ENCODE measurements around the gene FBXO10.
A peak's percentile ranks its signal among the peaks of the same experiment; 100 is the strongest.
"Not testable (repeated sequence)": the region's sequence is repeated elsewhere in the genome, so short reads cannot be mapped to it uniquely, and the experiment has no call there.

The FBXO10 gene

DNA sequence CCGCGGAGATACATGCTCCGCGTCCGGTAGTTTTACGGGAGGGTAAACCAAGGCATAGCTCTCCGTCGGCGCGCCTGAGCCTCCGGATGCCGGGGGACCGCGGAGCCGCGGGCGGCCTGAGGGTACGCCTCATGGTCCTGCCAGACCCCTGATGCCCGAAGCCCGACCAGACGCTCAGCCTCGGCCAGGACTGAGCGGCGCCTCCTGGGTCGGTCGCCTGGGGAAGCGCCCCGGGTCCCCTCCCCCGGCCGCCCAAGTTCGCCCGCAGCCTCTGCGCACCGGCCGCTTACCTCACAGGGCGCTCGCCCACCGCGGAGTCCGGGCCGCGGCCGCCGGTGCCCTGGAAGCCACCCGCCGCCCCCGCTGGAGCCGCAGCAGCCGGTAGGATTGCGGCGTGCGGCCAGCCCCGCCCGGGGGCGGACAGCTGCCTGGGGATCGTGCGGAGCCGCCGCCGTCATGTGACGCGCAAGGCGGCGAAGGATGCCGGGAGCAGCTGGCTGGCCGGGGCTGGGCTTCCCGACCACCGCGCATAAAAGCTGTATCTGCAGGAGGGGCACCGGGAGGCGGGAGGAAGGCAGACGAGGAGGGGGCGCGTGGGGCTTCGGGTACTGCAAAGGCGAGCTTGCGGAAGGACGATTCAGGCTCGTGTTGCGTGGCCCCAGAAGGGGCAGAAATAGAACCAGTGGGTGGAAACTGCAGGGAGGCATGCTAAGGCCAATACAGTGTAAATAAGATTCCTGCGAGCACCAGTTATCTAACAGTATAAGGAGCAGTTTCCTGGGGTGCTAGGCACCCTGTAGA, at the start of gene FBXO10:
TSS of gene FBXO10 (minus strand) at position 460 of the 801 bp plus-strand sequence. CDS start 34,612 bp downstream, outside the sequence.
- peak; percentile 32 to 35 for DNase-seq

DNA sequence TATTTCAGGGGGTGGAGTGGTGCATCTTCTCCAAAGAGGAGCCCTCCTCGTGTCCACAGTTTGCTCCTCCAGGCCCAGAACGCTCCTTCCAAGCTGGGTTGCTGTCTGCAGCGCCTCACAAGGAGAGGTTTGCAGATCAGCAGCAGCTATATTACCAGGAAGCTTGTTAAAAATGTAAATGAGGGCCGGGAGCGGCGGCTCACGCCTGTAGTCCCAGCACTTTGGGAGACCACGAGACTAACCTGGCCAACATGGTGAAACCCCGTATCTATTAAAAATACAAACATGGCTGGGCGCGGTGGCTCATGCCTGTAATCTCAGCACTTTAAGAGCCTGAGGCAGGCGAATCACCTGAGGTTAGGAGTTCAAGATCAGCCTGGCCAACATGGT, 49.6 kb upstream of the FBXO10 start:
- no peak for DNase-seq

GRCh38 chr9:37625036-37625757, 49.0 kb upstream of the FBXO10 start:
- DNase-seq, result no peak

- no peak for DNase-seq
These were observed 47.9 kb upstream of the FBXO10 start for GRCh38 chr9:37624073-37624472.

GRCh38 chr9:37623267-37623666, 47.1 kb upstream of the FBXO10 start:
- DNase-seq, result no peak

DNA sequence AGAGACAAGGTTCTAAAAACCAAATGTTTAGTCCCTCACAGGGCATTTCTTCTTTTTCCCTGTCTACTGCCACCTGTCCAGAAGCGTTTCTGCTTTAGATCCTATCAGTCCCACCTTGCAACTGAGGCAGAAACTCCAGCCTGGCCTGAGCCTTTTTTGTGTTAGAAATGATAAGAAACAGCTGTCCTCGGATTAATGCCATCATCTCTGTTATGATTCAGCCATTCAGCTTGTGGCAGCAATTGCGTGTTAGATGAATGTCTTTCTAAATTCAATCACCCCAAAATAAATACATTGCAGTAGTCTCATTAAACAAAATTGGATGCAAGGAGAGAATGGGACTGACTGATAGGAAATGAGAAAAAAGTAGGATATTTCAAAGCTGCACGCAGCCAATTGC, 46.3 kb upstream of the FBXO10 start:
- no peak for DNase-seq

DNA sequence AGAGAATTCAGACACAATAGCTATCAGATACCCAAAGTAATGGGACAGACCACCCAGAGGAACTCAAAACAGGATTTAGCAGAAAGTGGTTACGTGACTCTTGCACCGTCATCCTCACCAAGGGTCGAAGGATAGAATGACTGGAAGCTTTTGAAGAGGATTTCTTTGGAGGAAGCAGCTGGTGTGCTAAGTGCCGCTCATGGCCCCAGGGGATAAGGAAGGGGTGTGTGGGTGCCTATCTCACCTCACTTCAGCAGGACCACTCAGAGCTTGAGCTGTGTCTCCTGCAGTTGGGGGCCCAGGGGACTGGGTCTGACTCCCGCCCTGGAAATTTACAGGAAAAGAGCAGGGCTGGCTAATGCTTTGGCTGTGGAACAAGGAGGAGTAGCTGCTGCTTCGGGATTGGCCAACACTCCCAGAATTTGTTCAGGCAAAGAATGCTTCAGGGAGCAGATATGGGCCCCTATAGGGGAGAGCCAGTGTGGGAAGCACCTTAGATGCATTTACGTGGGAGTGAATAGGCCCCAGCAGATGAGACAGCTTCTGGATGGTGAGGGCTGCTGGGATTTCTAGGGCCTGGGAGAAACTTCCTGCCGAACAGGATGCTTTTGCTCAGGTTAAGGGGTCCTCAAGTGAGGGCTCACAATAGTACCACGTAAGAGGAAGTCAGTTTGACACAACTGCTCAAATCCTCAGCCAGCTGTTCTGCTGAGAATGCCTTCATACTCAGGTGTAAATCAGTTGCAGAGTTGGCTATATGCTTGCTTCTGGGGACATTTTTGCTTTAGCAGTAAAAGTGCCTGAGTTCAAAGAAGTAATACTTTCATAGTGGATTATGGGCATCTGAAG, 45.3 kb upstream of the FBXO10 start:
- DNase-seq, result no peak

GRCh38 chr9:37620396-37620795, 44.2 kb upstream of the FBXO10 start:
- no peak for DNase-seq

GRCh38 chr9:37619806-37620205, 43.6 kb upstream of the FBXO10 start:
- no peak for DNase-seq

GRCh38 chr9:37618817-37619216, 42.6 kb upstream of the FBXO10 start:
- DNase-seq, result no peak

- no peak for DNase-seq
These were observed 41.7 kb upstream of the FBXO10 start for GRCh38 chr9:37617832-37618231.

- DNase-seq, result no peak
These were observed 41.0 kb upstream of the FBXO10 start for GRCh38 chr9:37617161-37617560.

- DNase-seq, result no peak
These were observed 35.8 kb upstream of the FBXO10 start for GRCh38 chr9:37611961-37612360.

GRCh38 chr9:37611014-37611413, 34.8 kb upstream of the FBXO10 start:
- DNase-seq, result no peak

- DNase-seq, result no peak
These were observed 33.7 kb upstream of the FBXO10 start for GRCh38 chr9:37609735-37610397.

DNA sequence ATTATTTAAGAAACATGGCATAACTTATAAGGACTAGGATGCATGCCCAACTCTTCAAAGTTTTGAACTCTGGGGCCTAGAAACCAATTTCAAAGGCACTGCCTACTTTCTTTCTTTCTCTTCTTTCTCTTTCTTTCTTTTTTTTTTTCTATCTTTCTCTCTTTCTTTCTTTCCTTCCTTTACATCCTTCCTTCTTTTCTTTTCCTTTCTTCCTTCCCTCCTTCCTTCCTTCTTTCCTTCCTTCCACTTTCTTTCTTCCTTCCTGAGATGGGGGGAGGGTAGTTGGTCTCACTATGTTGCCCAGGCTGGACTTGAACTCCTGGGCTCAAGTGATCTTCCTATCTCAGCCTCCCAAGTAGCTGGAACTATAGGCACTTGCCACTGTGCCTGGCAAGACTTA, 32.1 kb upstream of the FBXO10 start:
- DNase-seq, result no peak

- no peak for DNase-seq
These were observed 28.1 kb upstream of the FBXO10 start for GRCh38 chr9:37604296-37604695.

GRCh38 chr9:37602817-37603216, 26.6 kb upstream of the FBXO10 start:
- no peak for DNase-seq

DNA sequence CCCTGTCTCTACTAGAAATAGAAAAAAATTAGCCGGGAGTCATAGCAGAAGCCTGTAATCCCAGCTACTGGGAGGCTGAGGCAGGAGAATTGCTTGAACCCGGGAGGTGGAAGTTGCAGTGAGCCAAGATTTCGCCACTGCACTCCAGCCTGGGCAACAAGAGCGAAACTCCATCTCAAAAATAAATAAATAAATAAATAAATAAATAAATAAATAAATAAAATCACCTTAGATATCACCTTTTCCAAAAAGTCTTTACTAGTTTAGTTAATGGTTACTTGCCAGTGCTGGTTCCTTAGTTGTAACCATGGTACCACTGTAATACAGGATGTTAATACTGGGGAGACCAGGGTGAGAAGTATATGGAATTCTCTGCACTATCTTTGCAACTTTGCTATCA, 25.9 kb upstream of the FBXO10 start:
- DNase-seq, result not testable (repeated sequence)

GRCh38 chr9:37596504-37596903, 20.3 kb upstream of the FBXO10 start:
- no peak for DNase-seq

GRCh38 chr9:37593883-37594448, 17.8 kb upstream of the FBXO10 start:
- no peak for DNase-seq

All from CD4-positive, alpha-beta T cell treated with Interleukin-1 beta for 1 hour (primary cell).